GM23338 (cell line): ENCODE results near the gene FAM78A. TPM values are rescaled to one million over a fixed set of nuclear protein-coding genes. Genes with fewer than 3 reads are reported as not detected.

Source experiments
- ATAC-seq: fragments of 200-7000 bp; cut with Tn5 transposase; 3 replicates; pipeline ENCODE4 v1.9.1; 2020
- DNase-seq: peaks from one replicate; pipeline ENCODE4 v3.0.0-alpha.2; 2015; ENCODE audit warnings: low spot score
- H2AFZ ChIP-seq: fragments of 200-600 bp; sonication (generic); 2 replicates; pipeline ENCODE4 v1.8.0; 2016; ENCODE audit warnings: antibody characterized with exemption, mild to moderate bottlenecking, moderate library complexity
- H3F3A ChIP-seq: fragments of 200-600 bp; sonication (generic); replicated peaks from 2 replicates; pipeline ENCODE4 v1.8.0; 2017; ENCODE audit warnings: antibody characterized with exemption, mixed run types, low read depth
- H3K27ac ChIP-seq: fragments of 200-600 bp; sonication (generic); 2 replicates; pipeline ENCODE4 v1.6.1; 2016; ENCODE audit warnings: low read depth
- H3K27me3 ChIP-seq: fragments of 200-600 bp; sonication (generic); 2 replicates; pipeline ENCODE4 v1.8.0; 2016; ENCODE audit warnings: mild to moderate bottlenecking, mixed run types, moderate library complexity; ENCODE audit not compliant: insufficient read depth
- H3K36me3 ChIP-seq: fragments of 200-600 bp; sonication (generic); 2 replicates; pipeline ENCODE4 v1.8.0; 2016; ENCODE audit warnings: mild to moderate bottlenecking; ENCODE audit not compliant: insufficient read depth
- H3K4me1 ChIP-seq: fragments of 200-600 bp; sonication (generic); 2 replicates; pipeline ENCODE4 v1.8.0; 2016; ENCODE audit warnings: mild to moderate bottlenecking, moderate library complexity; ENCODE audit not compliant: insufficient read depth
- H3K4me2 ChIP-seq: fragments of 200-600 bp; sonication (generic); 2 replicates; pipeline ENCODE4 v1.7.1; 2017; ENCODE audit warnings: mixed run types
- H3K4me3 ChIP-seq: fragments of 200-600 bp; sonication (generic); 2 replicates; pipeline ENCODE4 v1.6.1; 2016; ENCODE audit warnings: mixed run types
- H3K79me2 ChIP-seq: fragments of 200-600 bp; sonication (generic); replicated peaks from 2 replicates; pipeline ENCODE4 v1.8.0; 2017; ENCODE audit warnings: mild to moderate bottlenecking; ENCODE audit not compliant: insufficient read depth
- H3K9me2 ChIP-seq: fragments of 200-600 bp; sonication (generic); 2 replicates; pipeline ENCODE4 v1.8.0; 2017; ENCODE audit not compliant: insufficient read depth
- H4K20me1 ChIP-seq: fragments of 200-600 bp; sonication (generic); replicated peaks from 2 replicates; pipeline ENCODE4 v1.8.0; 2017; ENCODE audit warnings: mild to moderate bottlenecking; ENCODE audit not compliant: insufficient read depth
- H3K27ac Mint-ChIP-seq: 2 replicates; pipeline ENCODE4 v1.8.0; 2020; ENCODE audit warnings: inconsistent platforms, mild to moderate bottlenecking, moderate library complexity, mixed read lengths
- H3K27me3 Mint-ChIP-seq: 3 replicates; pipeline ENCODE4 v1.8.0; 2022; ENCODE audit warnings: low read depth, mild to moderate bottlenecking, moderate library complexity, mixed read lengths, inconsistent platforms; ENCODE audit not compliant: insufficient read depth, poor library complexity
- H3K36me3 Mint-ChIP-seq: 3 replicates; pipeline ENCODE4 v1.8.0; 2021; ENCODE audit warnings: low read depth, mild to moderate bottlenecking, inconsistent platforms, moderate library complexity, mixed read lengths
- H3K4me1 Mint-ChIP-seq: 3 replicates; pipeline ENCODE4 v1.8.0; 2020; ENCODE audit warnings: mild to moderate bottlenecking, inconsistent platforms, mixed read lengths
- H3K4me3 Mint-ChIP-seq: 3 replicates; pipeline ENCODE4 v1.8.0; 2021; ENCODE audit warnings: moderate library complexity, mild to moderate bottlenecking, inconsistent platforms, mixed read lengths
- H3K9me3 Mint-ChIP-seq: 3 replicates; pipeline ENCODE4 v1.8.0; 2020; ENCODE audit warnings: moderate library complexity, mild to moderate bottlenecking, inconsistent platforms, mixed read lengths
- CREB1 ChIP-seq: fragments of 250-450 bp; sonication (Bioruptor Pico); IDR thresholded peaks from 2 replicates; pipeline ENCODE4 v1.5.0; 2020; ENCODE audit warnings: low read depth, mild to moderate bottlenecking, moderate library complexity
- CTCF ChIP-seq, 2 experiments: fragments of 200-600 bp in 1 of 2; sonication (generic) in 1 of 2; conservative IDR thresholded peaks; 2 replicates each; pipeline versions ENCODE4 v1.5.1 to v1.6.1; 2016 to 2017; ENCODE audit warnings: antibody characterized with exemption in 2 of 2, low read depth in 2 of 2, mild to moderate bottlenecking in 2 of 2, moderate library complexity in 1 of 2
- ETS1 ChIP-seq: IDR thresholded peaks from 2 replicates; pipeline ENCODE4 v1.6.1; 2016; ENCODE audit warnings: antibody characterized with exemption
- EZH2 ChIP-seq: fragments of 200-600 bp; sonication (generic); IDR thresholded peaks from one replicate; pipeline ENCODE4 v1.8.0; 2017; ENCODE audit warnings: antibody characterized with exemption, mild to moderate bottlenecking, low read depth; ENCODE audit not compliant: unreplicated experiment
- EZH2phosphoT487 ChIP-seq: fragments of 200-600 bp; sonication (generic); IDR thresholded peaks from one replicate; pipeline ENCODE4 v1.8.1; 2018; ENCODE audit warnings: antibody characterized with exemption; ENCODE audit not compliant: unreplicated experiment
- JUNB ChIP-seq: IDR thresholded peaks from one replicate; pipeline ENCODE4 v1.6.1; 2016; ENCODE audit warnings: antibody characterized with exemption; ENCODE audit not compliant: unreplicated experiment
- NANOG ChIP-seq: IDR thresholded peaks from 2 replicates; pipeline ENCODE4 v1.6.1; 2016; ENCODE audit warnings: antibody characterized with exemption, borderline replicate concordance
- POLR2AphosphoS5 ChIP-seq: IDR thresholded peaks from 2 replicates; pipeline ENCODE4 v1.6.1; 2016; ENCODE audit warnings: antibody characterized with exemption, low read depth
- REST ChIP-seq: IDR thresholded peaks from one replicate; pipeline ENCODE4 v1.6.1; 2018; ENCODE audit warnings: antibody characterized with exemption; ENCODE audit not compliant: unreplicated experiment
- ZNF114 ChIP-seq: fragments of 250-450 bp; sonication (Bioruptor Pico); IDR thresholded peaks from 2 replicates; pipeline ENCODE4 v1.5.0; 2020; ENCODE audit warnings: mild to moderate bottlenecking, moderate library complexity
- polyA plus RNA-seq: library from polyadenylated mRNA; unstranded; fragments of >200 nt; fragmentation: Nextera tagmentation; extraction: Ambion mirVana; gene quantifications from 2 replicates; pipeline ENCODE4 v1.2.1, GENCODE V29; 2016
- total RNA-seq: library from RNA; depleted of rRNA; stranded (reverse); fragments of >200 nt; shearing (Covaris generic); gene quantifications from 2 replicates; pipeline ENCODE4 v1.2.3, GENCODE V29; 2014

The FAM78A gene
- total and polyA plus RNA-seq, 2 experiments from 2014 or later: 0.57 to 2.1 TPM

GRCh38 chr9:131237931-131238401 is 38.3 kb downstream of the FAM78A start:
- ATAC-seq (peak; percentile 79), DNase-seq (peak; percentile 76)
- TF ChIP-seq REST (no peak), EZH2phosphoT487 (no peak), POLR2AphosphoS5 (no peak), ETS1 (no peak), NANOG (no peak), JUNB (no peak), ZNF114 (CRISPR knock-in tag) (no peak), CTCF (conservative IDR thresholded peaks at IDR 0.05; ENCODE audit: low read depth in 2 of 2) (no peak), EZH2 (no peak), CREB1 (CRISPR knock-in tag) (no peak)
- Histone ChIP-seq H3K79me2 (no peaks in the 10 kb centered on the region), H3F3A (no peaks in the 10 kb centered on the region; the same call in 1 of the 2 replicates), H2AFZ (peak overlapping the region; percentile 89), H3K9me2 (no peaks in the 10 kb centered on the region), H3K4me2 (peak overlapping the region; percentile 21), H3K27me3 (no peaks in the 10 kb centered on the region), H3K4me3 (0 out of 2 replicates have a peak overlapping the region, but pooled peaks have one; percentile 14), H3K27ac (peak overlapping the region; percentile 73; the same call in 1 of the 2 replicates), H3K36me3 (no peaks in the 10 kb centered on the region), H4K20me1 (no peaks in the 10 kb centered on the region; the same call in 1 of the 2 replicates), H3K4me1 (peaks cover 19% of the 10 kb centered on the region)
- Mint-ChIP-seq H3K9me3 (peaks cover 7% of the 10 kb centered on the region), H3K4me3 (no peak overlapping the region), H3K4me1 (peaks cover 26% of the 10 kb centered on the region), H3K27ac (peak overlapping the region; percentile 73), H3K36me3 (peaks cover 19% of the 10 kb centered on the region), H3K27me3 (peaks cover 9% of the 10 kb centered on the region)
